GM04504 (cell line): ENCODE data around the gene CAMSAP1.

Source experiments
- DNase-seq: peaks from one replicate; pipeline ENCODE4 v3.0.0-alpha.2; 2012; ENCODE audit warnings: low read depth

CAMSAP1 gene

DNA sequence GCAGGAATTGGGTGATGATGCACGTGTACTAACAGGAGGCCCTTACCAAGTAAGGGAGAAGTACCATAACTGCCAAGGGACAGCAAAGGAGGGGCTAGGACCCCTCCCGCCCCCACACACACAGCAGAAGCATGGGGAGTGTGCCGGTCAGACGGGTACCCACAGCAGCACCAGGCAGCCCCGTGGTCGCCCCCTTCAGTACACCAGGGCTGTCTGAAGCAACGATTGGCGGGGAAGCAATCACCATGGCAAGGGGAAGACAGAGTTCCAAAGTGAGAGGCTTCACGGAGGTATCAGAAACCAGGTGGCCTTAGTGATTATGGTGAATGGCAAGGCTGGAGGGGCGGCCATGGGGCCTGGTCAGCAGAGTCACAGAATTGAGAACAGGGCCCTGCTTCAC, 72.2 kb downstream of the CAMSAP1 start:
- DNase-seq: no peak

DNA sequence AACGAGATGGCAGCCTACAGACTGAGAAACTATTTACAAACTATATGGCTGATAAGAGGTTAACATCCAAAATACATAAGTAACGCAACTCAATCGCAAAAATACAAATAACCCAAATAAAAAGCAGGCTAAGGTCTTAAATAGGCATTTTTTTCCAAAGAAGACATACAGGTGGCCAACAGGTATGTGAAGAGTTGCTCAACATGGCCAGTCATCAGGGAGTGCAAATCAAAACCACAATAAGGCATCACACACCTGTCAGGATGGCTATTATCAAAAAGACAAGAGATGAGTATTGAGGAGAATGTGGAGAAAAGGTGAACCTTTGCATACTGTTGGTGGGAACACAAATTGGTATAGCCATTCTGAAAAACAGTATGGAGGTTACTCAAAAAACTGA, 73.5 kb downstream of the CAMSAP1 start:
- no peak for DNase-seq

DNA sequence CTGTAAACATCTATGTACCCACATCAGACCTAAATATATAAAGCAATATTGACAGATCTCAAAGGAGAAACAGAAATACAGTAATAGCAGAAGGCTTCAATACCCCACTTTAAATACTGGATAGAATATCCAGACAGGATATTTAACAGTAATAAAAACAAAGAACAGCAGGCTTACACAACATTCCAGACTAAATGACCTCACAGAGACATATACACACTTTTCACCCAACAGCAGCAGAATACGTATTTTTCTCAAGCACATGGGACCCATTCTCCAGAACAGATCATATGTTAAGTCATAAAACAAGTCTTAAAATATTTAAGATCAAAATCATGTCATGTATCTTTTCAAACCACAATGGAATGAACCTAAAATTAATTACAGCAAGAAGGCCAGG, 76.8 kb downstream of the CAMSAP1 start:
- DNase-seq: no peak

DNA sequence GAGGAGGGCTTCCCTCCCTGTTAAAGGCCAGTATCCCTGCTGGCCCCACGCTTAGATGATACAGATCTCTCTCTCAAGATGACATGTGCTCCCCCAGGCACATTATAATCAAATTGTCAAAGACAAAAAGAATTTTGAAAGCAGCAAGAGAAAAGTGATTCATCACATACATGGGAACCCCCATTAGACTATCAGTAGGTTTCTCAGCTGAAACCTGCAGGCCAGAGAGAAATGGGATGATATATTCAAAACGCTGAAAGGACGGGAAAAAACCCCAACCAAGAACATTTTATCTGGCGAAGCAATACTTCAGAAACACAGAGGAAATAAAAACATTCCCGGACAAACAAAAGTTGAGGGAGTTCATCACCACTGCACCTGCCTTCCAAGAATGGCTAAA, 78.7 kb downstream of the CAMSAP1 start:
- no peak for DNase-seq

DNA sequence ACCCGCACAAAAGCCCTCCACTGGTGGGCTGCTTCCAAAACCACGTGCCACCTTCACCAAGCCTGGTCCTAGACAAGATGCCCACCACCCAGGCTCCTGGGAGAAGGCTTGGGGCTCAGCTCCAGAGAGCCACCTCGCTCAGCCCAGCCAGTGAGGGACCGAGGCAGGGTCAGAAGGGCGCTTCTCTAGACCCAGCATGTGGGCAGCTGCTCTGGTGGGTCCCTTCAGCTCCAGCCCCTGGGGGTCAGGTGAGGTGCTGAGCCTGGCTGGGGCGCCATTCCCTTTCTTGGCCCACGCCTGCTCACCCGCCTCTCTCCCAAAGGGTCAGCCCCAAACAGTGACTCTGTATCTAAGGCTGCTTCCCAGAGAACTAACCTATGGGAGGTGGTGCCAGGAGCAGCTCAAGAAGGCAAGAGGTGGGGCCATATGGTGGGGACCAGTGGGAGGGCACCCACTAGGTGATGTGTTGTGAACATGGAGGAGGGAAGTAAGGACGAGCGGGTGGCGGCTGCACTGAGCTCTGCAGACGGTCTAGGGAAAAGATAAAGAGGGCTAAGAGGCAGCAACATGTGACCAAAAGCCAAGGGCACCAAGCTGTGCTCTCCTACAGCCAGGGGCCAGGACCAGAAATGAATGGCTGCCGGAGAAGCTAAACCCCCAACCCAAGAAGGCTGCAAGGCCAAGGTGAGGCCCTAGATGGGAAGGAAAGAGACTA, 79.3 kb downstream of the CAMSAP1 start:
- no peak for DNase-seq

DNA sequence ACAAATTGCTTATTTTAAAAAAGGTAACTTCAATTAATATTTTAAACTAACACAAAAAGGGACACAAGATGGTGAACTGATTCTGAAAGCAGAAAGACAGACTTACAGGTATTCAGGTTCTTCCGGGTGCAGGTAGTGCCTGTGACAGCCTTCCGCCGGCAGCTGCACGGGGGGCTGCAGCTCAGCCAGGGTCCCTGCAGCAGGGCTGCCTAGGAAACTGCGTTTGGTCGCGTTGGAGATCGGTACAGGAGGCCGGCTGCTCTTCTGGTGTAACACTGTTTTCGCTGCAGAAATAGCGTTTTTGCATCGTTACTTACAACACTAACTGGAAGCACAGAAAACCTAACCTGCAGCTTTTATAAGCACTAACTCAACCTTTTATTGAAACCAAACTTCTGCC, 80.0 kb downstream of the CAMSAP1 start:
- DNase-seq: no peak

DNA sequence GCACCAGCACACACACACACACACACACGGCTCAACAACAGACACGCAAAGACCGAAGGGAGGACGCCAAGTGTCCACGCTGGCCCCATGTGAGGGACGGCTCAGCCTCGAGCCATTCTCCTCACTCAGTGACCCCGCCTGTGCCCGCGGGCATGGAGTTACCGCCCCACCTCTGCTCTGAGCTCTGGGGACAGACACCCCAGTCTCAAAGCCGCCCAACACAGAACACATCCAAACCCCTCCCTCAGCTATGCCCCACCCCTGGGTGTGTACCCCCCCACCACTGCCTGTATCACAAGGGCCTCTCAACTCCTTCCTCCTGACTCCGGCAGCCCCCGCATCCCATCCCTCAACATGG, 81.2 kb downstream of the CAMSAP1 start:
- no peak for DNase-seq

DNA sequence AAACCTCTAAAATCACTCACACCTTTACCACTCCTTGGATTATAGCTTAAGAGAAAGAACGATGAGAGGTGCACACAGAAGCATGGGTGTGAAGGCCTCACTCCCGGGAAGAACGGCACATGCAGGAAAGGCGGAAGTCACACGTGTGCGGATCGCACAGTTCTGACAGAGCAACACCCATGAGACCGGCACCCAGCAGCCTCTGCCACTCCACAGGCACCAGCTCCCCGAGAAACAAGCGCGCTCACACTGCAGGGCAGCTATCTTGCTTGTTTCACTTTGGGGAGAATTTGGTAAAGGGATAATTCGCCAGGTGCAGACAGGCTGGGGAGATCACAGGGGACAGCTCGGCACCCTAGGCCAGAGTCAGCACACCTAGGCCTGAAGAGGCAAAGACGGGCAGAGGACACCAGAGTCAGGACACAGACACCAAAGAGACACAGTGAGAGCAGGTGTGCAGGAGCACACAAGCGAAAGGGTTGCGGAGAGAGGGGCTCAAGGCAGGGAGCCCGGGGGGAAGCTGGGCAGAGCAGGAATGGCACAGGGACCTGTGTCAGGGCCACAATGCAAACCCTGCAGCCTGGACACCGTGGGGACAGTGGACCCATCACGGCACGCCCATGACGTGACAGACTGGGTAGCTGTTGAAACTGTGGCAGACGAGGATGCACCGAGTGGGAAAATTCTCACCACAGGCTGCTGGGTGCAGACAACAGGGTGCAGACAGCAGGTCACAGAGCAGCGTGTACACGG, 81.7 kb downstream of the CAMSAP1 start:
- DNase-seq: no peak

DNA sequence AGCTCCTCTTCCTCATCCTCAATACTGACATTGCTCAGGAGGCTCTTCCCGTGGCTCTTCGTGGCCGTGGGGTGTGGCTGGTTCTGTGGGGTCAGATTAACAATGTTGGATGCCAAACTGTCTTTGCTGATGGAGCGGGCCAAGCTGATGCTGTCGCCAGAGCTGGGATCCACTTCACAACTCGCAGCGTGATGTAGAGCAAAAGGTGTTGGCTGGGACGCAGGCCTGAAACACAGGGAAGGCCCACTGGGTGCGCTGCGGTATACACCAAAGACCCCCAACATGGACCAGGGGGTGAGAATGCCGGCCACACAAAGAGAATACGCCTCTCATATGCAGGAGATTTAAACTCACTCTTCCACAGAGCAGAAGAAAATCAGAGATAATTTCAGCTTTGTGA, 84.3 kb downstream of the CAMSAP1 start:
- DNase-seq: no peak

DNA sequence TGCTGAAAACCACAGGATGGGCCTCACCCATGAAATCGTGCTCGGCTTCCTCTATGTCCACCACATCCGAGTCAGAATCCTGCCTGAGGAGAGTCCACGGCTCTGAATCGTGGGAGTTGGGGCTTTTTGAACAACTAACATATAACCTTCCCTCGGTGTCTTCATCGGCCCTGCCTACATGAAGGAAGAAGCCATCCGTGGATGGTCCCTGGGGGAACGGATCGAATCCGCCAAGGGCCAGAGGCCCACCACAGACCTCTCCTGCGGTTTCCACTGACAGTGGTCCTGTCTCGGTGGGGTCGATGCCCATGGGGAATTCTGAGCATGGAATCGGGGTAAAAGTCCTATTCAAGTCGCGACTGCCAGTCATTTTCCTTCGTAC, 85.0 kb downstream of the CAMSAP1 start:
- DNase-seq: no peak

DNA sequence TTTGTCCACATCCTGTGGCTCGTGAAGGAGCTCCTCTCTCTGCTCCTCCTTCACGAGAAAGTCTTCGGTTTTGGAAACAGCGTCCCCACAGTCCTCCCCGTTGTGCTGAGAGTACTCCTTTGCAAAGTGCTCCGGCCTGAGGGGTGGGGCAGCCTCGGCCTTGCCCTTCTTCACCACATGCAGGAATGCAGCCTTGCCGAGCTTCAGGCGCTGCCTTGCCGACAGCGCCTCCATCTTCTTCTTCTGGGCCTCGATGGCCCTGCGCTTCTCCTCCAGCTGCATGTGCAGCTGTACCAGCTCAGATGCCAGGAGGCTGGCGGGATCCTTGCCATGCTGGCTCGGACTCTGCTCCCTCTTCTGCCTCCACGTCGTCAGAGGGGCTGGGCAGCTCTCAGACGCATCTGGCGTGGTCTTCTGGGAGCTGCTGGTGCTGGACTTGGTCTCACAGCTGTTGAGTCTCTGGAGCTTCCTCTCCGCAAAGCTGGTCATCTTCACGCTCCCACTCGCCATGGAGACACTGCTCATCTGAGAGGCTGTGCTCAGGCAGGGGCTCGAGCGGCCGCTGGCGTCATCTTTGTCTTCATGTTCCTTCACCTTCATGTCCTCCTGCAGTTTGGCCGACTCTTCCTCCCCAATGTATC, 85.5 kb downstream of the CAMSAP1 start:
- DNase-seq: no peak

DNA sequence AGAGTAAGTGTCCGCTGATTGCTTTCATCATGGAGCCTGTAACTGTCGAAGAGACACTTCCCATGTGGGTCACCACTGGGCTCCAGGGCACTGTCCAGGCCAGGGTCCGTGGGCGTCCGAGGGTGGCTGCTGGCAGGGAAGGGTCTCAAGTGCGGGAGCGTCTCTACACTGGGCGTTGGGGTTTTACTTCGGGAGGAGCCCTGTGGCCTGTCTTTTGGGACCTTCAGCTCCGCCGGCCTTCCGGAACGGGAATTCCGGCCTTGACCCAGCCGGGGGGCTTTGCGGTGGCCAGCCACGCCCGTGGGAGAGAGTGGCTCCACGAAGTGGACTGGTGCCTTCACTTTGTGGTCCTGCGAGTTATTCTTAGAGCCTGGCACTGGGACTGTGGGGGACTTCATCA, 86.2 kb downstream of the CAMSAP1 start:
- DNase-seq: no peak

DNA sequence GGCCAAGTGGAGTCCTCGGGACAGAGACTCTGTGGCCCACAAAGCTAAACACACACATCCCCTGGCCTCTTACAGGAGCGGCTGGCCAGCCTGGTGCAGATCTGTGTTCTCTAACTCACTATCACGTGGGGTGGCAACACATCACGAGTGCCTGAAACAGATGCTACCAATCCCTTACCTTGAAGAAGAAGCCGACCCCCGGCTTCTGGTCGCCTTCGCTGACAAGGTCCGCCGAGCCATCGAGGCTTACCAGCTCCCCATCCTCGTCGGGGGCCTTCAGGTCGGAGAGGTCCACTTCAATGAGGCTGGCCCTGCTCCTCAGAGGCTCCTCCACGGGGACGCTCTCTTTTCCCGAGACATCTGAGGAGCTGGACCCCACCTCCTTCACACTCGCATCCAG, 86.7 kb downstream of the CAMSAP1 start:
- DNase-seq: no peak

DNA sequence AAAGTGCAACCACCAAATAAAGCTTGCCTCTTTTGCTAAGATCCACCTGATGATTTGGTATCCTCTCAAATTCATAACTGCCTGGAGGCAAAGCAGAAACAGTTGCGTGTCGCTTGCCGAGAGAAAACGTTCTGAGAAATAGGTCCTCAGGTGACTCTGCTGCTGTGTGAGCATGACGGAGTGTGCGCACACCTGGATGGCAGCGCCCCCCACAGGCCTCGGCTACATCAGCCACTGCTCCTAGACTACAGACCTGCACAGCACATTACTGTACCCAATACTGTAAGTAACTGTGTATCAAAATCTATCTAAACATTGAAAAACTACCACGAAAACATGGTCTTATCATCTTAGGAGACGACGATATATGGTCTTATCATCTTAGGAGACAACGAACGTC, 87.4 kb downstream of the CAMSAP1 start:
- no peak for DNase-seq

DNA sequence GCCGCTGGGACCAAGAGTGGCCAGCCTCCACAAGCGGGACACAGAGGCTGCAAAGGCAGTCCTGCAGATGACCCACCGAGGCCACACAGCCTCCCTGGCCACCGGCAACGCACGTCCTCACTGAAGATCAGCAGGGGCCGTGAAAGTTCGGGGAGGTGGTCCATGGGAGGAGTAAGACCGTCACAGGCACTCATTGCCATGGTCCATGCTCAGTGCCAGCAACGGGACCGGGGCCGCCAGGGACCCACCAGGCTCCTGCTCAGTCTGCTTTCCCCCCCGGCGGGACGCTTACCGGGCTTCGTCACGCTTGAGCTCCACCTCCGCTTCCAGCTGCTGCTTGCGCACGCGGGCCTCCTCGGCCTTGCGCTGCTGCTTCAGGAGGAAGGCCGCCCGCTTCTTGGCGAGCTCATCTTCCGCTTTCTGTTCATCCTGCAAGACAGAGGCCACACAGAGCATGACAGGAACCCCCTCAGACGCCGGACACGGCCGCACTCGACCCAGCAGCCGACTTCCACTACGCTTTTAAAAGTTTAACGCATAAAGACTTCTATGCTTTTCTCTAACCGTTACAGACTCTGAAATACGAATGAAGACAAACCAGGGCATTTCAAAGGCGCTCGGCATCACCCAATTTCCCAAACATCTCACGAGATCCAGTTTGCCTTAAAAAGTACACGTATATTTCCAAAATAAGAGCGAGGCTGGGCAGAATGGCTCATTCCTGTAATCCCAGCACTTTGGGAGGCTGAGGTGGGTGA, 88.4 kb downstream of the CAMSAP1 start:
- no peak for DNase-seq

DNA sequence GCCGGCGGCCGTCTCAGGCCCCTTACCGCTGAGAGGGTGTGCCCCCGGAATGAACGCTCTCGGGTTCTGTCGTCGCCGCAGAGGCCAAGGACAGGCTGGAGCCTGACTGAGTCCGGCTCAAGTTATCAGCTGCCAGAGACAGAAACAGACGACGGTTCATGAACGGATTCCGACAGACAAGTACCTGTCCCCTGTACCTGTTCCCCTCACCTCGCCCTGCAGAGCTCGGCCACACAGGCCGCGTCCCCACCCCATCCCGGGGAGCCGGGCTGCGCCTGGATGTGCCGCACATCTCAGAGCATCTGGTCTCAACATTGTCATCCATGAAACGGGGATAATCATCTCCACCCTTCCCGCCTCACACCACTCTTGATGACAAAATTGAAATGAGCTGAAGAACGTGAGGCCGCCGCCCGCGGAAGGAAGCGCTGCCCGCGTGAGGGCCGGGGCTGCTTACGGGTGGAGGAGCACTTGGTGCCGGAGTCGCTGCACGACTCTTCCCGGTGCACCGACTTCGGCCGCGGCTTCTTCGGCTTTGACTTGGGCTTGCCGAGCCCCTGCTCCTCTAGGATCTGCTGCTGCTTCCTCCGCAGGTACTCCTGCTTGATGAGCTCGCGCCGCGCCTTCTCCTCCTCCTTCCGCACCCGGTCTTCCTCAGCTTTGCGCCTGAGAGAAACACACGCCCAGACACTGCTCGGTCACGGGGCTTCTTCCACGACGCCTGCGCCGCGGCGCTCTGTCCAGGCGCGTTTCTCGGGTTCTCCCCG, 89.2 kb downstream of the CAMSAP1 start:
- no peak for DNase-seq

DNA sequence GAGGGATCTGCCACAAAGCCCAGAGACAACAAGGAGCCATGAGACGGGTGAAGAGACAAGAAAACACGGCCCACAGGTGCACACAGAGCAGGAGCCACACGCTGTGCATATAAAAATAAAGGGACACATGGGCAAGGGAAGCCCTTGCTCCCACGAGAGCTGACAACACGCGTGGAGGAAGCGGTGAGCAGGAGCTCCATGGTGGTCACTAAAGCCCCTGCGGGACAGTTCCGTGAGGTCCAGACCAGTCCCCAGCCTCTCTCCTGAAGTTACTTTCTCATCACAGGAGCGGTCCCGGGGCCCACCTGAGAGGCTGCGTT, 90.7 kb downstream of the CAMSAP1 start:
- no peak for DNase-seq

DNA sequence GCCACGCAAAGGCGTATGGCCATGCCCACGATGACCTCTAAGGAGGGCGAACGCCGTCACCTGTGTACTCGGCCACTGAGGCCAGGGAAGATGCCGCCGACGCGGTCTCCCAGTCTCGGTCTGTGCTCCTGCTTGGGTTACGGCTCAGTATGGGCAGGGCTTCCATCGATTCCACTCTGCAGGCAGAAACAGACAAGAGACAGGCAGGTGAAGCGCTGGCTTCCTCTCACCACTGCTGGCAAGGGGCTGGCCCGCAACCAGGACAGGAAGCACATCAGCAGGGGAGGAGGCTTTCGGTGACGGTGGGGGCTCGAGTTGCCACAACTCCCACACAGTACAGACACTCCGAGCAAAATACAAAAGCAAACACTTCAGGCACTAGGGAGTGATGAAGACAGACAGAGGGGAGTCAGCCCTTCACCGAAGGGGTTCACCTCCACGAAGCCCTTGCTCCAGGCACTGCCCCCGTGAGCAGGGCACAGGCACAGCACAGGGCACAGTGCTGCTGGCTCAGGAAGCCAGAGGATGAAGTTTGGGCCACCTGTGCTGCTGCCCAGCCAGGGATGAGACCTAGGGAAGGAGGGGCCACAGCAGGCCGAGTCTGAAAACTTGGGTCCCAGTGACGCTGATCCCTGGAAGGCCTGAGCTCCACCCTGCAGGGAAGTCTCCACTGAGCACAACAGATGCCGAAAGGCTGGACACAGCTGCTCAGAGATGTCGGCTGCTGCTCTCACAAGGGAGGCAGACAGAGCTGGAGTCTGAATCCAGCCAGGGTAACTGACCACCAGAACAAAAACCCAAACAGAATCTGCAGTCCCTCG, 91.3 kb downstream of the CAMSAP1 start:
- no peak for DNase-seq

DNA sequence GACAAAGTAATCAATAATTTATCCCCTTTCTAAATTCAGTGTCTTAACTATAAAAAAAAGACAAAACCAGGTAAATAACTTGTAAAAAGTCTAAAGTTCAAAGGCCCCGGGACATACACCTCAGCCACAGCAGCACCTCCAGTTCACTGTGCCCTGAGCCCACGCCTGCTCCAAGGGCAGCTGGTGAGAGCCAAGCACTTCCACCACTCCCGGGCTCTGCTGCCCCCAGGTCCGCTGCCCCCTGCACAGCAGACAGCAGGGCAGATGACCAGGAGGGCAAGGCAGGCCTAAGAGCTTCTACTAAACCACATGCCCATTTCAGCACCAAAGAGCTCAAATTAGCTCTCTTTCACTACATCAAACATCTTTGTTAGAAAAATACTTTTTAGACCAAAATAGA, 91.9 kb downstream of the CAMSAP1 start:
- DNase-seq: no peak

DNA sequence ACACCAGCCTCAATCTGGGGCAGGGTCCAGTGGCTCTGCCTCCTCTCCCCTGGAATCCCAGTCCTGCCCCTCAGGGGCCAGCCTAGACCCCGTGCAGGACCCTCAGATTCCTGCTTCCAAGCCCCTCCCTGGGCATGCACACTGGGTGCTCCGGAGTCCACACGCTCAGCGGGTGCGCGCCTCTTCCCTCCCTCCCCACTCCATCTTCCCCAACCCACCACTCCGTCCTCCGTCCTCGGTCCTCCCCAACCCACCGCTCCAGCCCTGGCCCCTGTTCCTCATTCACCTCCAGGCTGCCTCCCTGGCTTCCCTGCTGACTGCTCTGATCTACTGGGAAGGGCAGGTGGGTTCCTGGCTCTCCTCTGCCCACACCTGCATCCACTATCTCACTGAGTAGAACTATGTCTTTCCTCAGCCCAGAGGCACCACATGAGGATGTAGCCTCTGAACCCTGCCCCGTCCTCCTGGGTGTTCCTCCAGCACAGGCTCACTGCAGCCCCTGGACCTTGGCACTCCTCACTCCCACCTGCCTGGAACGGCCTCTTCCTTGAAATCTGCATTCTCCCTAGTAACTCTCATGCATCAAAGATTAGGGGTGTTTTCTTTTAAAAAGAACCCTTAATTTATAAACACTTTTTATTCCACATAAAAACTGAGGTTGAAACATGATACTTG, 92.8 kb downstream of the CAMSAP1 start:
- no peak for DNase-seq
